ENCODE results near the gene PRR4. TPM values are rescaled to one million over a fixed set of nuclear protein-coding genes. Genes with fewer than 3 reads are reported as not detected.
A peak's percentile ranks its signal among the peaks of the same experiment; 100 is the strongest.

The PRR4 gene
- total and polyA plus RNA-seq, 8 donors = 1.2 to 19.8 (median 9.1) TPM

DNA sequence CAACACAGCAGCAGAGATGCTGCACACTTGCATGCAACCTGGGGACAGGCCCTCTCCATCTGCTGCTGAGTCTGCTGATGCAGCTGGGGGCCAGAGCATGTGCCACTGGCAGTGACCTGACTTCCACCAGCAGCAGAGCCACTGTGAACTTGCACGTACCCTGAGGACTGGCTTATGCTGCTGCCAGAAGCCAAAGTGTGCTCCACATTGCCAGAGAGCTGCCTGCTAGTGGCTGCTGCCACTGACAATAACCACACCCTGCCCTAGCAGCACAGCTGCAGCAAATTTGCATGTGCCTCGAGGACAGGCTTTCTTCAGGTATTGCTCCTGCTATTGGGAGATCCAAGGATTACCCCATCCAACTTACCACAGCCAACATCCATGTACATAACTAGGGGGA is 4.5 kb upstream of the PRR4 start:
- Histone ChIP-seq H3K27me3 (no peaks in the 10 kb centered on the region), H3K36me3 (peaks cover 0 to 18% of the 10 kb centered on the region in 2 donors), H3K9me3 (peaks cover 0 to 28% of the 10 kb centered on the region in 2 donors), H3K4me1 (no peaks in the 10 kb centered on the region), H3K4me3 (no peak overlapping the region), H3K27ac (no peak overlapping the region)
- TF ChIP-seq, protein P1, sequence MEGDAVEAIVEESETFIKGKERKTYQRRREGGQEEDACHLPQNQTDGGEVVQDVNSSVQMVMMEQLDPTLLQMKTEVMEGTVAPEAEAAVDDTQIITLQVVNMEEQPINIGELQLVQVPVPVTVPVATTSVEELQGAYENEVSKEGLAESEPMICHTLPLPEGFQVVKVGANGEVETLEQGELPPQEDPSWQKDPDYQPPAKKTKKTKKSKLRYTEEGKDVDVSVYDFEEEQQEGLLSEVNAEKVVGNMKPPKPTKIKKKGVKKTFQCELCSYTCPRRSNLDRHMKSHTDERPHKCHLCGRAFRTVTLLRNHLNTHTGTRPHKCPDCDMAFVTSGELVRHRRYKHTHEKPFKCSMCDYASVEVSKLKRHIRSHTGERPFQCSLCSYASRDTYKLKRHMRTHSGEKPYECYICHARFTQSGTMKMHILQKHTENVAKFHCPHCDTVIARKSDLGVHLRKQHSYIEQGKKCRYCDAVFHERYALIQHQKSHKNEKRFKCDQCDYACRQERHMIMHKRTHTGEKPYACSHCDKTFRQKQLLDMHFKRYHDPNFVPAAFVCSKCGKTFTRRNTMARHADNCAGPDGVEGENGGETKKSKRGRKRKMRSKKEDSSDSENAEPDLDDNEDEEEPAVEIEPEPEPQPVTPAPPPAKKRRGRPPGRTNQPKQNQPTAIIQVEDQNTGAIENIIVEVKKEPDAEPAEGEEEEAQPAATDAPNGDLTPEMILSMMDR (IDR thresholded peaks at IDR 0.05) = no peak
- no peak for ATAC-seq
- DNase-seq = peak in 1 of 4 donors; percentile 40
- intact Hi-C loops (cut with DNase I) = no loop called here

DNA sequence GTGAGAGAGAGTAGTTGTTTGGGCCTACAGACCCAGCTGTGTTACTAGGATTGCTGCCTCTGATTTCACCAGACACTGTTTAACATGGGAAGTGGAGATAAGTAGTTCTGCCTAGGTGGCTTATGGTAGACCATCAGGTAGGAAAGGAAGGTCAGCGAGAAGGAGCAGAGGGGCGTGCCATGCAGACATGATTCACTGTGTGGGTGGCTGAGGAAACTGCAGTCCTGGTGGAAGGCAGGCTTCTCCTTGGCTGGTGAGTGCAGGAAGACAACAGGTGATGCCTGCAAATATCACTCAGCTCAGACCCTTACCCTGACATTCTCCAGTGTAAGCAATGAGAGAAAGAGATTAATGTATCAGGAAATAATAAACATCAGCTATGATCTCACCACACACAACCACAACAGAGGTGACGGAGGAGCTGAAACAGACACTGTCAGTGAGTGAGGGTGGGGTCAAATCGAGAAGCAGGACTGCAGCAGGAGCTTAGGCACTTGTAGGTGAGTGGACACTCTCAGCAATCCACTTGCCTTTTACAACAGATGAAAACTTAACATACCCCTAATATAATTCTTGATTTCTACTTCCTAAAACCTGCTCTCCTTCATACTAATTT is 2.1 kb upstream of the PRR4 start:
- intact Hi-C loops (cut with DNase I) = no loop called here
- TF ChIP-seq, protein P1 (IDR thresholded peaks at IDR 0.05) = no peak
- no peaks in the 10 kb centered on the region for H3K27me3 ChIP-seq

DNA sequence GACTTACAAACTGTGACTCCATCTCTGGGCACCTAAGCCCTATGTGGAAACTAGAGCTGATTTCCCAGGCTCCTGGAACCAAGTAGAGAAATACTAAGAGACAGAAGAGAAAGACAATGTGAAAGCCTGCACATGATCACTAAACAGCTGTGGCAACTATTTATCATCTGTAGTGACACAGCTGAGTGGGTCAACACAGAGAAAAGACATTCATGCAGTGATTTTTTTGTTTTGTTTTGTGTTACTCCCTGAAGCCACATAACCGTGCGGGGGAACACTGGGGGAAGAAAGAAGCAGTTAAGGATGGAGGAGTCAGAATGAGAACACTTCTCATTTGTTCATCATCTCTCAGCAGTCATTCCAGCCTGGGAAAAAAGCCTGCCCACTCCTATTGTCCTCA is 1.5 kb downstream of the PRR4 start:
- no peaks in the 10 kb centered on the region for H3K36me3 ChIP-seq
- intact Hi-C loops (cut with DNase I) = no loop called here
- ATAC-seq (no peak), DNase-seq (no peak)
- no peaks in the 10 kb centered on the region for H3K27me3 ChIP-seq
- H3K4me1 ChIP-seq = no peaks in the 10 kb centered on the region
- no peaks in the 10 kb centered on the region for H3K9me3 ChIP-seq
- TF ChIP-seq, protein P1 (IDR thresholded peaks at IDR 0.05) = no peak
- H3K4me3 ChIP-seq = no peak overlapping the region
- no peak overlapping the region for H3K27ac ChIP-seq

More for the DNA sequence above, 2.1 kb upstream of the PRR4 start:
- H3K36me3 ChIP-seq = peaks cover 0 to 9% of the 10 kb centered on the region in 2 donors
- ATAC-seq (no peak), DNase-seq (no peak)
- H3K27ac ChIP-seq = no peak overlapping the region
- H3K9me3 ChIP-seq = peaks cover 0 to 8% of the 10 kb centered on the region in 2 donors
- H3K4me3 ChIP-seq = no peak overlapping the region
- no peaks in the 10 kb centered on the region for H3K4me1 ChIP-seq

DNA sequence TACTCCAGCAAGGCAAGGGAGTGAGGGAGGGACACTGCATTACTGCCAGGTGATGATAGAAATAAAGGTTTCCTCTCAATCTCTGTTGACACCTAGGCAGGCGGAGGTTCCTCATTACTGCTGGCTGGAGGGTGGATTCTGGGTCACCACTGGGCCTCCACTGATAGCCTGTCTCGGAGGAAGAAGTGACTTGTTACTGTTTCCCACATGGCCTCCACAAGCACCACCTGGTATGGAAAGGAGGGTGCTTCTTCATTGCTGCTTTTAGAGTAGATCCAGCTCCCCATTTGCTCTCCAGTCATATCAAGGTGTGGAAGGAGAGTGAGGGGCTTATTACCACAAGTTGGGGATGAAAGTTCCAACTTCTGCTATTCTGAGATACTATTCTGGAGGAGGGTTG is 6.4 kb downstream of the PRR4 start:
- H3K4me1 ChIP-seq = no peaks in the 10 kb centered on the region
- TF ChIP-seq, protein P1 (IDR thresholded peaks at IDR 0.05) = no peak
- intact Hi-C loops (cut with DNase I) = no loop called here

DNA sequence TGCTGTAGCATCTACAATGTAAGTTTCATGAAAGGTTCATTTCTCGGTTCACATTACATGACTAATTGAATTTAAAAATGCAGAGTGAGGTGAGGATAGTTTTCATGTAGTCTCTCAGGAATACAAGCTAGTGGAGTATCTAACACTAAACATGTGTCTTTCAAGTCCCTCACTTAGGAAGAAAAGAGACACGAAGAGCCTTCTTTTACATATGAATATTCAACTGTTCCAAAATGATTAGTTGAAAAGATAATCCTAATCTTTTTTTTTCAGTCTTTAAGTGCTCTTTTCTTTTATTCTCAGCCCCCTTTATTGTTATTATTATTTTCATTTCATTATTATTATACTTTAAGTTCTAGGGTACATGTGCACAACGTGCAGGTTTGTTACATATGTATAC is 10.8 kb downstream of the PRR4 start:
- intact Hi-C loops (cut with DNase I) = no loop called here
- ATAC-seq = no peak
- TF ChIP-seq, protein P1 (IDR thresholded peaks at IDR 0.05) = no peak
- H3K4me1 ChIP-seq = no peaks in the 10 kb centered on the region
- no peaks in the 10 kb centered on the region for H3K36me3 ChIP-seq
- no peak for DNase-seq
- H3K9me3 ChIP-seq = peaks cover 0 to 10% of the 10 kb centered on the region in 2 donors
- H3K4me3 ChIP-seq = no peak overlapping the region
- H3K27me3 ChIP-seq = no peaks in the 10 kb centered on the region
- no peak overlapping the region for H3K27ac ChIP-seq

More for the DNA sequence above, 6.4 kb downstream of the PRR4 start:
- Histone ChIP-seq H3K27ac (no peak overlapping the region), H3K27me3 (no peaks in the 10 kb centered on the region), H3K9me3 (no peaks in the 10 kb centered on the region), H3K36me3 (no peaks in the 10 kb centered on the region), H3K4me3 (no peak overlapping the region)
- DNase-seq (no peak), ATAC-seq (no peak)
